Measurements from ENCODE around the gene VRK1.

DNA sequence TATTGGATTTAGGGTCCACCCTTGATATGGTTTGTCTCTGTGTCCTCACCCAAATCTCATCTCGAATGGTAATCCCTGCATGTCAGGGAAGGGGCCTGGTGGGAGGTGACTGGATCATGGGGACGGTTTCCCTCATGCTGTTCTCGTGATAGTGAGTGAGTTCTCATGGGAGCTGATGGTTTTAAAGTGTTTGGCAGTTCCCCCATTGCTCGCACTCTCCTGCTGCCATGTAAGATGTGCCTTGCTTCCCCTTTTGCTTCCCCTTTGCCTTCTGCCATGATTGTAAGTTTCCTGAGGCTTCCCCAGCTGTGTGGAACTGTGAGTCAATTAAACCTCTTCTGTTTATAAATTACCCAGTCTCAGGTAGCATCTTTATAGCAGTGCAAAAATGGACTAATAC lies 118.3 kb downstream of the VRK1 start:
- TF ChIP-seq, protein P1, sequence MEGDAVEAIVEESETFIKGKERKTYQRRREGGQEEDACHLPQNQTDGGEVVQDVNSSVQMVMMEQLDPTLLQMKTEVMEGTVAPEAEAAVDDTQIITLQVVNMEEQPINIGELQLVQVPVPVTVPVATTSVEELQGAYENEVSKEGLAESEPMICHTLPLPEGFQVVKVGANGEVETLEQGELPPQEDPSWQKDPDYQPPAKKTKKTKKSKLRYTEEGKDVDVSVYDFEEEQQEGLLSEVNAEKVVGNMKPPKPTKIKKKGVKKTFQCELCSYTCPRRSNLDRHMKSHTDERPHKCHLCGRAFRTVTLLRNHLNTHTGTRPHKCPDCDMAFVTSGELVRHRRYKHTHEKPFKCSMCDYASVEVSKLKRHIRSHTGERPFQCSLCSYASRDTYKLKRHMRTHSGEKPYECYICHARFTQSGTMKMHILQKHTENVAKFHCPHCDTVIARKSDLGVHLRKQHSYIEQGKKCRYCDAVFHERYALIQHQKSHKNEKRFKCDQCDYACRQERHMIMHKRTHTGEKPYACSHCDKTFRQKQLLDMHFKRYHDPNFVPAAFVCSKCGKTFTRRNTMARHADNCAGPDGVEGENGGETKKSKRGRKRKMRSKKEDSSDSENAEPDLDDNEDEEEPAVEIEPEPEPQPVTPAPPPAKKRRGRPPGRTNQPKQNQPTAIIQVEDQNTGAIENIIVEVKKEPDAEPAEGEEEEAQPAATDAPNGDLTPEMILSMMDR (conservative IDR thresholded peaks at IDR 0.05; ENCODE audit: low read length), result no peak
- TF ChIP-seq EZH2phosphoT487 (IDR thresholded peaks at IDR 0.05; ENCODE audit: borderline replicate concordance, low read depth, low read length), result no peak
